Mesodermal cell (in vitro differentiated cells): ENCODE data around the gene NCK2.

ENCODE experiments used
- H3K27ac ChIP-seq: 2 replicates; pipeline ENCODE4 v1.7.0; 2013; ENCODE audit warnings: mild to moderate bottlenecking, low read depth, low read length, moderate library complexity; ENCODE audit not compliant: severe bottlenecking
- H3K36me3 ChIP-seq: 2 replicates; pipeline ENCODE4 v1.7.1; 2013; ENCODE audit warnings: mild to moderate bottlenecking, low read length, moderate library complexity; ENCODE audit not compliant: control insufficient read depth, insufficient read depth
- H3K4me1 ChIP-seq: one replicate; pipeline ENCODE4 v1.7.1; 2013; ENCODE audit warnings: mild to moderate bottlenecking, low read length; ENCODE audit not compliant: insufficient read depth, control insufficient read depth, poor library complexity, severe bottlenecking
- H3K4me3 ChIP-seq: 2 replicates; pipeline ENCODE4 v1.7.0; 2013; ENCODE audit warnings: low read length, control low read depth, mild to moderate bottlenecking; ENCODE audit not compliant: insufficient read depth, poor library complexity, severe bottlenecking; ENCODE audit errors: extremely low read depth
- H3K9me3 ChIP-seq: 2 replicates; pipeline ENCODE4 v1.7.1; 2013; ENCODE audit warnings: mild to moderate bottlenecking, low read length, moderate library complexity; ENCODE audit not compliant: control insufficient read depth
- WGBS, 2 experiments: methylation state at CpG; one replicate each; pipeline ENCODE4 v1.1.5; 2013; ENCODE audit warnings: missing lambda C conversion rate in 2 of 2; ENCODE audit not compliant: insufficient coverage in 2 of 2; 5-methylcytosine and 5-hydroxymethylcytosine counted together

The NCK2 gene

GRCh38 chr2:105791229-105791628 lies 46.5 kb downstream of the NCK2 start:
- Histone ChIP-seq H3K4me1 (peaks cover 24% of the 10 kb centered on the region), H3K9me3 (no peaks in the 10 kb centered on the region), H3K36me3 (peaks cover 15% of the 10 kb centered on the region), H3K4me3 (no peak overlapping the region), H3K27ac (no peak overlapping the region)
- WGBS, 2 experiments: 89 to 90% methylated on average over 6 to 7 of the region's 12 CpGs

- WGBS, 2 experiments: 96 to 98% methylated on average over 6 to 7 of the region's 7 CpGs
- Histone ChIP-seq H3K4me1 (peaks cover 33% of the 10 kb centered on the region), H3K4me3 (no peak overlapping the region), H3K9me3 (no peaks in the 10 kb centered on the region), H3K36me3 (peaks cover 12% of the 10 kb centered on the region), H3K27ac (no peak overlapping the region)
Observed at GRCh38 chr2:105792561-105792960, 47.8 kb downstream of the NCK2 start.

GRCh38 chr2:105793196-105793975 lies 48.7 kb downstream of the NCK2 start:
- H3K36me3 ChIP-seq: peaks cover 12% of the 10 kb centered on the region
- H3K4me1 ChIP-seq: peaks cover 34% of the 10 kb centered on the region
- no peaks in the 10 kb centered on the region for H3K9me3 ChIP-seq
- no peak overlapping the region for H3K27ac ChIP-seq
- no peak overlapping the region for H3K4me3 ChIP-seq
- WGBS, 2 experiments: 76 to 89% methylated on average over 5 to 6 of the region's 6 CpGs

- Histone ChIP-seq H3K9me3 (no peaks in the 10 kb centered on the region), H3K36me3 (peaks cover 21% of the 10 kb centered on the region), H3K4me1 (peaks cover 34% of the 10 kb centered on the region), H3K4me3 (no peak overlapping the region), H3K27ac (no peak overlapping the region)
- no CpG with 5 or more reads among the region's 3 CpGs for whole genome bisulfite sequencing, 2 experiments
Observed at GRCh38 chr2:105794926-105795574, 50.3 kb downstream of the NCK2 start.

- peaks cover 33% of the 10 kb centered on the region for H3K4me1 ChIP-seq
- WGBS, 2 experiments: 41 to 46% methylated on average over 8 of the region's 9 CpGs
- no peak overlapping the region for H3K4me3 ChIP-seq
- peaks cover 22% of the 10 kb centered on the region for H3K36me3 ChIP-seq
- no peaks in the 10 kb centered on the region for H3K9me3 ChIP-seq
- H3K27ac ChIP-seq: no peak overlapping the region
Observed at GRCh38 chr2:105795575-105795934, 50.8 kb downstream of the NCK2 start.

GRCh38 chr2:105796131-105796638 lies 51.5 kb downstream of the NCK2 start:
- WGBS, 2 experiments: 88 to 100% methylated on average over 2 to 5 of the region's 6 CpGs
- Histone ChIP-seq H3K9me3 (no peaks in the 10 kb centered on the region), H3K36me3 (peaks cover 17% of the 10 kb centered on the region), H3K4me3 (no peak overlapping the region), H3K27ac (no peak overlapping the region), H3K4me1 (peaks cover 32% of the 10 kb centered on the region)

GRCh38 chr2:105796791-105797190 lies 52.1 kb downstream of the NCK2 start:
- peak overlapping the region; percentile 60 for H3K27ac ChIP-seq
- H3K4me3 ChIP-seq: no peak overlapping the region
- H3K9me3 ChIP-seq: no peaks in the 10 kb centered on the region
- H3K4me1 ChIP-seq: peaks cover 32% of the 10 kb centered on the region
- H3K36me3 ChIP-seq: peaks cover 17% of the 10 kb centered on the region

GRCh38 chr2:105797298-105797819 lies 52.6 kb downstream of the NCK2 start:
- peak overlapping the region; percentile 60 for H3K27ac ChIP-seq
- H3K36me3 ChIP-seq: peaks cover 23% of the 10 kb centered on the region
- H3K9me3 ChIP-seq: no peaks in the 10 kb centered on the region
- no peak overlapping the region for H3K4me3 ChIP-seq
- H3K4me1 ChIP-seq: peaks cover 32% of the 10 kb centered on the region
- WGBS, 2 experiments: 71 to 74% methylated on average over 6 to 7 of the region's 7 CpGs

GRCh38 chr2:105798595-105798994 lies 53.9 kb downstream of the NCK2 start:
- H3K4me3 ChIP-seq: no peak overlapping the region
- no peak overlapping the region for H3K27ac ChIP-seq
- peaks cover 22% of the 10 kb centered on the region for H3K36me3 ChIP-seq
- 100% methylated on average over 1 of the region's 2 CpGs; no CpG with 5 or more reads in 1 of the 2 experiments for WGBS, 2 experiments
- H3K9me3 ChIP-seq: no peaks in the 10 kb centered on the region
- H3K4me1 ChIP-seq: peaks cover 36% of the 10 kb centered on the region

GRCh38 chr2:105800036-105800713 lies 55.5 kb downstream of the NCK2 start:
- peaks cover 22% of the 10 kb centered on the region for H3K36me3 ChIP-seq
- H3K9me3 ChIP-seq: no peaks in the 10 kb centered on the region
- H3K4me1 ChIP-seq: peaks cover 37% of the 10 kb centered on the region
- H3K4me3 ChIP-seq: no peak overlapping the region
- no peak overlapping the region for H3K27ac ChIP-seq
- WGBS, 2 experiments: 90 to 93% methylated on average over 7 to 8 of the region's 9 CpGs
